Thyroid gland (tissue), 4 donors: ENCODE data around the gene IL11.

Experiments
- POLR2A ChIP-seq, 2 donors: fragments of 450-650 bp; IDR thresholded peaks; one replicate each; pipeline ENCODE4 v1.6.1; 2017; ENCODE audit warnings: antibody characterized with exemption in 2 of 2, mild to moderate bottlenecking in 2 of 2, moderate library complexity in 1 of 2
- TF ChIP-seq, protein P1 (sequence below), 6 experiments: fragments of 200-600 bp in 3 of 6; fragments of 450-650 bp in 3 of 6; sonication (generic) in 3 of 6; IDR thresholded peaks; one replicate each; pipeline ENCODE4 v1.5.1; 2016 to 2019; ENCODE audit warnings: antibody characterized with exemption in 6 of 6, mild to moderate bottlenecking in 2 of 6, inconsistent platforms in 1 of 6, moderate library complexity in 1 of 6

DNA sequence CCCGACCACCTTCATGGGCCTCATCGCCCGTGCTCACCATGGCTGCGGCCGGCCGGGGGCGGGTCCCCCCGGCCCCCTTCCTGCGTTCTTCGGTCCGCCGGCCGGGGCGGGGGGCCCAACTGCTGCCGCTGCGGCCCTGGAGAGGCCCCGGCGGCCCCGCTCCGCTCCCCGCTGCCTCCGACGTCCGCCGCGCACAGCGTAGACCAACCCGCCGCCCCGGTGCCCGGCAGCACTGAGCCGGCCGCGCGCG, 37.2 kb upstream of the IL11 start, which contains the start of gene UBE2S:
- TF ChIP-seq, protein P1, sequence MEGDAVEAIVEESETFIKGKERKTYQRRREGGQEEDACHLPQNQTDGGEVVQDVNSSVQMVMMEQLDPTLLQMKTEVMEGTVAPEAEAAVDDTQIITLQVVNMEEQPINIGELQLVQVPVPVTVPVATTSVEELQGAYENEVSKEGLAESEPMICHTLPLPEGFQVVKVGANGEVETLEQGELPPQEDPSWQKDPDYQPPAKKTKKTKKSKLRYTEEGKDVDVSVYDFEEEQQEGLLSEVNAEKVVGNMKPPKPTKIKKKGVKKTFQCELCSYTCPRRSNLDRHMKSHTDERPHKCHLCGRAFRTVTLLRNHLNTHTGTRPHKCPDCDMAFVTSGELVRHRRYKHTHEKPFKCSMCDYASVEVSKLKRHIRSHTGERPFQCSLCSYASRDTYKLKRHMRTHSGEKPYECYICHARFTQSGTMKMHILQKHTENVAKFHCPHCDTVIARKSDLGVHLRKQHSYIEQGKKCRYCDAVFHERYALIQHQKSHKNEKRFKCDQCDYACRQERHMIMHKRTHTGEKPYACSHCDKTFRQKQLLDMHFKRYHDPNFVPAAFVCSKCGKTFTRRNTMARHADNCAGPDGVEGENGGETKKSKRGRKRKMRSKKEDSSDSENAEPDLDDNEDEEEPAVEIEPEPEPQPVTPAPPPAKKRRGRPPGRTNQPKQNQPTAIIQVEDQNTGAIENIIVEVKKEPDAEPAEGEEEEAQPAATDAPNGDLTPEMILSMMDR (IDR thresholded peaks at IDR 0.05) = peak in 1 of 6 experiments; percentile 1
- peak; percentile 88 to 100 for TF ChIP-seq POLR2A (IDR thresholded peaks at IDR 0.05)
